Ascending aorta (tissue), 2 donors: Measurements from ENCODE around the gene ADAM19. TPM values are rescaled to one million over a fixed set of nuclear protein-coding genes. Genes with fewer than 3 reads are reported as not detected.

Experiments used
- DNase-seq, 2 donors: peaks; one replicate each; pipeline ENCODE4 v3.0.0-alpha.2; 2019; ENCODE audit warnings: low spot score in 2 of 2
- H3K27ac ChIP-seq, 2 donors: fragments of 200-600 bp; sonication (generic); one replicate each; pipeline ENCODE4 v1.5.1; 2016 to 2017; ENCODE audit warnings: mild to moderate bottlenecking in 1 of 2
- H3K27me3 ChIP-seq: fragments of 200-600 bp; sonication (generic); one replicate; pipeline ENCODE4 v1.5.1; 2017
- H3K36me3 ChIP-seq, 2 donors: fragments of 200-600 bp; sonication (generic); one replicate each; pipeline ENCODE4 v1.5.1; 2016
- H3K4me1 ChIP-seq, 2 donors: fragments of 200-600 bp; sonication (generic); one replicate each; pipeline ENCODE4 v1.5.1; 2016 to 2017; ENCODE audit warnings: mild to moderate bottlenecking in 1 of 2
- H3K4me3 ChIP-seq, 2 donors: fragments of 200-600 bp; sonication (generic); one replicate each; pipeline ENCODE4 v1.5.1; 2016 to 2017; ENCODE audit warnings: mild to moderate bottlenecking in 1 of 2
- H3K9me3 ChIP-seq, 2 donors: fragments of 200-600 bp; sonication (generic); one replicate each; pipeline ENCODE4 v1.5.1; 2016
- CTCF ChIP-seq, 3 experiments: fragments of 200-600 bp in 2 of 3; fragments of 450-650 bp in 1 of 3; sonication (generic) in 2 of 3; IDR thresholded peaks; one replicate each; pipeline ENCODE4 v1.5.1; 2016 to 2019; ENCODE audit warnings: antibody characterized with exemption in 3 of 3, mild to moderate bottlenecking in 1 of 3, moderate library complexity in 1 of 3
- intact Hi-C: fragments of 100-400 bp; cut with DNase I; formaldehyde crosslinking; loops from one replicate; pipeline ENCODE4 v1.15.1; 2023
- total RNA-seq: library from RNA; depleted of rRNA; stranded (reverse); fragments of >200 nt; gene quantifications from one replicate; pipeline ENCODE4 v1.1.0, GENCODE V29; 2016

ADAM19 gene
- total RNA-seq, 1 donor from 2014 or later = 11.7 TPM

- no peaks in the 10 kb centered on the region for H3K27me3 ChIP-seq
- no peaks in the 10 kb centered on the region for H3K9me3 ChIP-seq
- no peaks in the 10 kb centered on the region for H3K36me3 ChIP-seq
- H3K4me3 ChIP-seq = no peak overlapping the region
- H3K27ac ChIP-seq = peak overlapping the region; percentile 42 to 76
- TF ChIP-seq CTCF (IDR thresholded peaks at IDR 0.05) = no peak
- no peak for DNase-seq
- peaks cover 8 to 39% of the 10 kb centered on the region in 2 donors for H3K4me1 ChIP-seq
- intact Hi-C loops = no loop called here
These were observed 27.5 kb downstream of the ADAM19 start for GRCh38 chr5:157547941-157548512.

- TF ChIP-seq CTCF (IDR thresholded peaks at IDR 0.05) = no peak
- intact Hi-C loops = no loop called here
- Histone ChIP-seq H3K27me3 (no peaks in the 10 kb centered on the region), H3K4me3 (no peak overlapping the region), H3K4me1 (peaks cover 11 to 45% of the 10 kb centered on the region in 2 donors), H3K9me3 (no peaks in the 10 kb centered on the region), H3K27ac (peak overlapping the region; percentile 23 to 76), H3K36me3 (no peaks in the 10 kb centered on the region)
- DNase-seq = no peak
These were observed 29.0 kb downstream of the ADAM19 start for GRCh38 chr5:157546456-157547100.

- peaks cover 11 to 54% of the 10 kb centered on the region in 2 donors for H3K4me1 ChIP-seq
- H3K27ac ChIP-seq = no peak overlapping the region
- no peaks in the 10 kb centered on the region for H3K27me3 ChIP-seq
- no peak overlapping the region for H3K4me3 ChIP-seq
- no peaks in the 10 kb centered on the region for H3K9me3 ChIP-seq
- intact Hi-C loops = no loop called here
- no peaks in the 10 kb centered on the region for H3K36me3 ChIP-seq
- no peak for TF ChIP-seq CTCF (IDR thresholded peaks at IDR 0.05)
- DNase-seq = no peak
These were observed 29.8 kb downstream of the ADAM19 start for GRCh38 chr5:157545610-157546310.

- no peaks in the 10 kb centered on the region for H3K36me3 ChIP-seq
- no peak for TF ChIP-seq CTCF (IDR thresholded peaks at IDR 0.05)
- H3K4me3 ChIP-seq = no peak overlapping the region
- no peaks in the 10 kb centered on the region for H3K9me3 ChIP-seq
- no peak for DNase-seq
- no peaks in the 10 kb centered on the region for H3K27me3 ChIP-seq
- intact Hi-C loops = no loop called here
- peaks cover 11 to 59% of the 10 kb centered on the region in 2 donors for H3K4me1 ChIP-seq
- no peak overlapping the region for H3K27ac ChIP-seq
These were observed 31.0 kb downstream of the ADAM19 start for GRCh38 chr5:157544623-157544989.

- intact Hi-C loops = no loop called here
- no peaks in the 10 kb centered on the region for H3K36me3 ChIP-seq
- no peaks in the 10 kb centered on the region for H3K9me3 ChIP-seq
- DNase-seq = no peak
- peaks cover 11 to 54% of the 10 kb centered on the region in 2 donors for H3K4me1 ChIP-seq
- H3K27me3 ChIP-seq = no peaks in the 10 kb centered on the region
- H3K27ac ChIP-seq = no peak overlapping the region
- H3K4me3 ChIP-seq = no peak overlapping the region
- no peak for TF ChIP-seq CTCF (IDR thresholded peaks at IDR 0.05)
These were observed 31.6 kb downstream of the ADAM19 start for GRCh38 chr5:157543825-157544622.
